HG02759 (cell line): ENCODE results near the gene UGT1A7.

Source experiments
- ATAC-seq: cut with Tn5 transposase; IDR thresholded peaks from one replicate; pipeline ENCODE4 v1.9.1; 2021; ENCODE audit warnings: mild to moderate bottlenecking, moderate library complexity; ENCODE audit not compliant: unreplicated experiment

UGT1A7 gene

DNA sequence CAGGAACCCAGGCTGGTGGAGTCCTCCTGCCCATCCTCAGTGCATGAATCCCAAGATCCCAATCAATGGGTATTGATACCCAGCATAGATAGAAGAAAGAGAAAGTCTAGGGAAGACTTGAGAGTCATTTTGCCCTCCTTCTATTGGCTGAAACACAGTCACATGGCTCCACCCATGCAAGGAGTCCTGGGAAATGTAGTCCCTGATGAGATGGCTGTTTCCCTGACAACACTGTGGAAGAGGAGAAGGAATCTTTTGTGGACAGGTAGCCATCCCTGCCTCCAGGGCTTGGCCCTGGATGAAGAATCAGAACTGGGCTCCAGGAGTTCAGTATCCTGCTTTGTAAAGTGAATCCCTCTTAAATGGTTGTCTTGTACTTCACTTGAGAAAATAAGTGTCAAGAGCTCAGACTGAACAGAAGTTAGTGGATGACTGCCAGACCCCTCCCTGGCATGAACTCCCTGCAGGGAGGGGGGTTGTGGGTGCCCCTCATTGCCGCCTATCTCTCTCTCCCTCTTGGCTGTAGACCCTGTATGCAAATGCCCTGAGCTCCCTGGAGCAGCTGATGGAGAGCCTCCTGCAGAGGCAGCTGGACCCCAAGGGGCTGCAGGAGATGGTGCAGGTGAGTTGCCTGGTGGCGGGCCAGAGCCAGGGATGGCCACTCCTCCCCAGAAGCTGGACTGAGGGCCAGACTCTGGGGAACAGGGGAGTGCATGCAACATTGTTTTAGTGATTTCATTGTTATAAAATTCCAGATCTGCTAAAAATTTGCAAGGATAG, 132.5 kb downstream of the UGT1A7 start:
- no peak for ATAC-seq

DNA sequence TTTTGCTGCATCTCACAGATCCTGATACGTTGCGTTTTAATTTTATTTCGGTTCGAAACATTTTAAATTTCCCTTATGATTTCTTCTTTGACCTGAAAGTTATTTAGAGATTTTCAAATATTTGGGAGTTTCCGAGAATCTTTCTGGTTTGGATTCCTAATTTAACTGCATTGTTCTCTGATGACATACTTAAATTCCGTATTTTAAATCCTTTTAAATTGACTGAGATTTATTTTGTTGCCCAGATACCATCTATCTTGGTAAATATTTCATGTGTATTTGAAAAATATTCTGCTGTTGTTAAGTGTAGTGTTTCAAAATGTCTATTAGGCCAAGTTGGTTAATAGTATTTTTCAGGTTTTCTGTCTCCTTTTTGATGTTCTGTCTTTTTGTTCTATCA, 134.2 kb downstream of the UGT1A7 start:
- ATAC-seq = no peak

DNA sequence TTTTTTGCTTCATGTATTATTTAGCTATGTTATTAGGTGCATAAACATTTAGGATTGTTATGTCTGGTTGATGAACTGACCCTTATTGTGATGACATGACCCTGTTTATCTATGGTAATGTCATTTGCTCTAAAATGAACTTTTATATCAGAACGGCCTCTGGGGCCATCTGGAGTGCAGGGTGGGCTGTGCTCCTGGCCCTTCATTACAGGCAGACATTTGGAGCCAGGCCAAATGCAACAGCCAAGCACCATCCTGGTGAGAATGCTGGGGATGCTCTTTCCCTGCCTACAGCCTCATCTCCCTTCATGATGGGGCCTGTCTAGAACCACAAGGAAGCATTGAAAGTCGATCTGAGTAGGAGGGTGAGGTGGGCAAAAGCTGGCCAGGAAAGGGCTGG, 134.6 kb downstream of the UGT1A7 start:
- ATAC-seq = no peak

DNA sequence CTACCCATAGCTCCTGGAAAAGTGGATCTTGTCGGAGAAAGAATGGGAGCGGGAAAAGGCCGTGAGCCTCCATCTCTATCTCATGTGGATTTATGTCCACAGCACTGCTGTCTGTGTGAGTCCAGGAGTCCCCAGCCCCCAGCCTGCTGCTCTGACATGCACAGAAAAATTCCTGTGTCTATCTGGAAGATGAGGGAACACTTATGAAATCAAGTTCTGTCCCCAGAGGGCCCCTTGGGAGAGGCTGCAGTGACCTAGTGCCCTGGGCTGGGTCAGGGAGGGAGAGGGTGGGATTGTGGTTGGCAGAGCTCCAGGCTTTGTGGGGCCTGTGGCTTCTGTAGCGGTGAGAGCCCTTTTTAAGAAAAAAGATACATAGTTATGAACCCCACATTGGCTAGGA, 135.1 kb downstream of the UGT1A7 start:
- no peak for ATAC-seq

DNA sequence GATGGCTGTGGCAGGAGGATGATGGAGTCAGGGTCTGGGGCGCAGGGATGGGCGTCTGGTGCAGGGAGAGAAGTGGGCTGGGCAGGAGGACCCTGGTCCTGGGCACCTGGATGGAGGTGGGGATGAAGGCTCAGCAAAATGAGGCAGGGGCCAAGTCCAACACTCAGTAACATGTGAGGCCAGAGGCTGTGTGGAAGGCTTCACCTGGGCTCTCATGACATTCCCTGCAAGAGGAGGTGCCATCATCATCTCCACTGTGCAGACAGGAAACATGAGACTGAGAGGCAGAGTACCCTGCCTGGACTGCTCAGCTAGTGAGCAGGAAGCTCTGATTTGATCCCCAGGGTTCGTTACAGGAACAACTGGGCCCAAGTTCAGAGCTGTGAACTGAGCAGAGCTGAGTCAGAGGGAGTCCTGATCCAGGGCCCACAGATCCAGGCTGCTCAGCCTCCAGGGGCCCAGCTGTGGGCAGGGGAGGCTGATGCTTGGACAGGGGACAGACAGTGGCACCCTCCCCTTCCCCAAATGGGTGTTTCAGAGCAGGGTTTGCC, 135.7 kb downstream of the UGT1A7 start:
- ATAC-seq = no peak

DNA sequence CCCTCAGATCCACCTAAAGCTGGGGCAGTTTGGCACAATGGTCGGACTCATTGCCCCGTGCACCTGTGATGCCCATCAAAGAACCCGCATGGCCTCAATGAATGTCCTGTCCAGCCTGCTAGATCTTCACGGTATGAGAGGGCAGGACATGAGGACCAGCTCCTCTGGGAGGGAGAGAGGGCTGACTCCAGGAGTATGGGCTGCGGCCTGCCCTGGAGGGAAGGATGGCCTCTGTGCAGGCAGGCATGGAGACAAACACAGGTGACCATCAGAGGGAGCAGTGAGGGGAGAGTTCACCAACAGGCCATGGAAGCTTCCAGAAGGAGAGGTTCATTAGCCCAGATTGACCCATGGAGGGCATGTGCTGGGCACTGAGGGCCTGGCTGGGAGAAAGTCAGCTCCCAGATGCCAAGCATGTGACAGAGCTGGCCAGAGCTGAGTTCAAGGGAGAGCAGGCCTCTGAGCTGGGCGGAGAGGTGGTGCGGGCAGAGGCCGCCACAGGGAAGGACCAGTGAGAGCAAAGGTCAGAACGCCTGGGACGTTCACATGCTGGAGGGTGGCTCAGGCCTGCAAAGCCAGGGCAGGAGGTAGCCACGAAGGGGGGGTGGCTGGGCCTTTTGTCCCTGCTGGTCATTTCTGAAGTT, 136.4 kb downstream of the UGT1A7 start:
- ATAC-seq = no peak

DNA sequence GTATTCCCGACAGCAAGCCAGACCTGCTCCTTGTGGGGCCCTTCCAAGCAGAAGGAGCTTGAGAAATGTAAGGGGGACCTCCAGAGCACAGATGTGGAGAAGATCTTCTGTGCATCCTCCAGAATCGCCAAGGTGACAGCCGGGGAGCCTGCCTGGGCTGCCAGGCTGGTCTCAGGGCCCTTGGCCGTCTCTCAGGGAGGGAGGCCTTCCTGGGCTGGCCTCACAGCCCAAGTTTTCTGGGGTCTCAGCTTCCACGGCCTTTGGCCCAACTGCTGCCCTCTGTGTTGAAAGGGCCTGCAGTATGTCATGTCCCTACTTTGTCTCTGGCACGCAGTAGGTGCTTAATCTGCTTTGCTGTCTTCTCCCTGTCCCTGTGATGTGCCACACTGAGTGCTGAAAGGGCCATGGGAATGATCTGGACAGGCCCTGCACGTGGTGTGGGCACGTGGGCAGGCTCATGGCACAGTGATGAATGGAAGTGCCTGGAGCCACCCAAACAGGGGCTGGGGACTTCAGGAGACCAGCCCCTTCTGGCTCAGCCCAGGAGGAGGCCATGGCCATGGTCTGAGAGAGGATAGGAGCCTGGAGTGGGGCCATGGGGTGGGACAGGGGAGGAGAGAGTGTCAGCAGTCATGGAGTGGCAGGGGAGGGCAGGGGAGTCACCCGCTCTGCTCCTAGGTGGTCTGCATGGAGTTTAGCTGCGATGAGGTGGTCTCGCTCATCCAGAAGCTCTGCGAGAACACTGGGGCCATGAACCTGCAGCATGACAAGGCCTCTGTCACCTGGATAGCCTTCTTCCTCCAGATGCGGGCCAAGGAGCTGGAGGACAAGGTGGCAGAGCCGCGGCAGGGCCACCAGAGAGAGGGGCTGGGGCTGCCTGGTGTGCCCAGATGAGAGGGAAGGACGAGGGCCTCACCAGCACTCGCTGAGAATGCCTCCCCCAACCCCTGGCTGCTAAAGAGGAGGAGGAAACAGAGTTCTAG, 137.2 kb downstream of the UGT1A7 start:
- no peak for ATAC-seq

DNA sequence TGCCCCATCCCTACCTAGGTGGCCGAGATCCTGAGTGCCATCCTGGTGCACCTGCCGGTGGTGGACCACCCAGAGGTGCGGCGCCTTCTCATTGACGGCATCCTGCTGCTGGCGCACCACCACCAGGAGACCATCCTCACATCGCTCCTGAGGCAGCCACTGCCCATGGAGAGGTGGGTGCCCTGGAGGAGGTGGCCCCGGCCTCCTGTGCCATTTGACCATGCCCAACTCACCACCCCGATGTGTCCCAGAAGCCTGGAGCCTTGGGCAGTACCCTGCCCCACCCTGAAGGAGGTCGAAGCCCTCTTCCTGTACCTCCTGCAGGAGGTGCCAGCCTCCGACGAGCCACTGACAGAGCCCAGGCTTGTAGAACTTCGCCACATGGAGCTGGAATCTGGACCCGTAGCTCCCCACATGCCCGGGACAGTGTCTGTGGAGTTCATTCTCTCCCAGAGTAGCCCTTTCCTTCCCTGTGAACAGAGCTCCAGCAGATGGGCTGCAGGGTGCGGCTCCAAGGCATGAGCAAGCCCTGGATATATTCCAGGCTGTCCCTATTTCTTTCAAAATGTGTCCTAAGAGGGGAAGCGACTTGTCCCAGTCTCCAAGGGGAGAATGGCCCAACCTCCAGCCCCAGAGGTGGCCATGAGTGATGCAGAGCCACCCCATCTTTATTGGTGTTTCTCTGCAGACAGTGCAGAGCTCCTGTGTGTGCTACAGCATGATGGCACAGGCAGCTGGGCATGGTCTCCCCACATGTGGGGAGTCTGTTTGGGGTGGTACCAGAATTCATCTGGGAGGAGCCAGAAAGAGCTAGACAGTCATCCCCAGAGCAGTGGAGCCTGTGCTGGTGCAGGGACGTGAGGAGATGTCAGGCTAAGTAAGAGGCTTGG, 138.4 kb downstream of the UGT1A7 start:
- no peak for ATAC-seq

DNA sequence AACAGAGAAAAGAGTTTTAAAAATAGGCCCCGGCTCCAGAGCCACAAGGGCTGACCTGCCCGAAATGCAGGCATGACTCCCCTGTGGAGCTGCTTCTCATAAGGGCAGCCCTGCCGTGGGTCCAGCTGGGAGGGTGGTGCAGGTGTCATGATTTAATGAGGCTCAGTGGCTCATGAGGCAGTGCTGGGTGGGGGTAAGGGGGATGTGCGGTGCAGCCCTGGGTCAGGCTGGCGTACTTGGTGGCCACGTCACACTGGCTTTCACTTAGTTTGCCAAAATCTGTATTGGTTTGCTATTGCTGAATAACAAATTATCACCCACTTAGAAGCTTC, 139.0 kb downstream of the UGT1A7 start:
- no peak for ATAC-seq

DNA sequence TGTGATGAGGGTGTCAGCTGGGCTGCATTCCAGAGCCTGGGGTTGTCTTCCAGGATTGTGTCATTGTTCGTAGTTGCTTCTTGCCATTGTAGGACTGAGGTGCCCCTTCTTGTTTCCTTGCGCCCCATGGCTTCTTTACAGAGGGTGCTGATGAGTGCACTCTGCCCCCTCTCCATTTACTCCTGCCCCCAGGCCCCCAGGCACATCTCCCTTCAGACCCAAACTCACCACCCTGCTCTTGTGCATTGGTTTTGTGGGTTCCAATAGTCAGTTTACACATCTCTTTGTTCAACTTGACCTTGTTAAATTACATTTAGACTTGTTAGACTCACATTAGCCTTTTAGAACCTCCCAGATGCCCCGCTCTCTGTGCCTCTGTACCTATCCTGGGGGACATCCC, 139.5 kb downstream of the UGT1A7 start:
- ATAC-seq = no peak

DNA sequence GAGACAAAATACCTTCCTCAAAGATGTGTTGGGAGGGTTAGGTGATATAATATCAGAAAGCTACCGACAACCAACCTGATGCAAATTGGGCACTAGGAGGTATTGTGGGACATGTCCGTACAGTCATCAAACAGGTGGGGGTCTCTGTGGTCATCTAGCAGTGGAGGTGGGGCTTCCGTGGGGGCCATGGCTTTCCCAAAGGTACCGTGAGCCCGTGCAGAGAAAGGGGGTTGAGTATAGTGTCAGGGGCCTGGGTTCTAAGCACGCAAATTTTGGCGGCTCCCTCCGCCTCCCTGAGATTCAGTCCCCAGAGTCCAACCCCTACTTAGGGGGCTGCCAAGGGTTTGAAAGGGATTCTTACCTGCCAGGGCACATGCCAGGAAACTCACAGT, 140.0 kb downstream of the UGT1A7 start:
- no peak for ATAC-seq

DNA sequence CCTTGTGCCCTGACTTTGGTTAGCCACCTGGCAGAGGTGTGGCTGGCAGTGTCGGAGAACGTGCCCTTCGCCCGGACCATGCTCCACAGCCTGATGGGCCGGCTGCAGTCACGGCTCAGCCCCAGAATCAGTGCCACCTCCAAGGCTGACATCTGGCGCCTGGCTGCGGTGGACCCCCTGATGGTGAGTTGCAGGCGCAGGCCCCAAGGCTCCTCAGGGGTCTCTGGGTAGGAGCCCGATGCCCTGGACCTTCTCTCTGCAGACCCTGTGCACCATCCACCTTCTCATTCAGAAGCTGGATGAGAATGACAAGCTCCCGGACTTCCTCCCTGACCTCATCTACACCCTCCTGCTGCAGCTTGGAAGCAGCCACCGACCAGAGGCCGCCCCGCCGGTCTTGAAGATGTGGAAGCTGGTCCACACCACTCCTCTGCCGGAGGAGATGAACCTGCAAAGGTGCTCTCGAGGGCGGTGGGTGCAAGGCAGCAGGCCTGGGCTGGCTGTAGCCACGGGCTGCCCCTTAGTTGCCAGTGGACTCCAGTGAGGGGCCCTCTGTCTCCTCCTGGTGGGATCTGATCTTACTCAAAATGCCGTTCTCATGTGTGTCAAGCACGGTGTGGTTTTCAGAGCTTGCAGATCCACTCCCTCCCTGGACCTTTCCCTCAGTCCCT, 140.5 kb downstream of the UGT1A7 start:
- no peak for ATAC-seq
